Mesothelial cell of epicardium (in vitro differentiated cells): Measurements from ENCODE around the gene ZRANB1. TPM values are rescaled to one million over a fixed set of nuclear protein-coding genes. Genes with fewer than 3 reads are reported as not detected.
A peak's percentile ranks its signal among the peaks of the same experiment; 100 is the strongest.

Experiments
- DNase-seq, 2 experiments: peaks; one replicate each; pipeline ENCODE4 v3.0.0; 2021; ENCODE audit warnings: low spot score in 2 of 2; ENCODE audit not compliant: unreplicated experiment in 2 of 2
- H3K27ac Mint-ChIP-seq: 2 replicates; pipeline ENCODE4 v1.8.0; 2021; ENCODE audit warnings: mixed read lengths
- H3K27me3 Mint-ChIP-seq: 2 replicates; pipeline ENCODE4 v1.8.0; 2021; ENCODE audit warnings: low read depth, mixed read lengths
- H3K36me3 Mint-ChIP-seq: 2 replicates; pipeline ENCODE4 v1.8.0; 2021; ENCODE audit warnings: mixed read lengths
- H3K4me1 Mint-ChIP-seq: 2 replicates; pipeline ENCODE4 v1.8.0; 2021; ENCODE audit warnings: mixed read lengths
- H3K4me3 Mint-ChIP-seq: 2 replicates; pipeline ENCODE4 v1.8.0; 2021; ENCODE audit warnings: mild to moderate bottlenecking, moderate library complexity, mixed read lengths
- H3K9me3 Mint-ChIP-seq: 2 replicates; pipeline ENCODE4 v1.8.0; 2021; ENCODE audit warnings: mixed read lengths
- CTCF ChIP-seq: fragments of 200-600 bp; sonication (generic); IDR thresholded peaks from one replicate; pipeline ENCODE4 v1.5.0; 2021; ENCODE audit warnings: antibody characterized with exemption; ENCODE audit not compliant: unreplicated experiment
- total RNA-seq: library from RNA; stranded (reverse); gene quantifications from 3 replicates; pipeline ENCODE4 v1.2.1, GENCODE V29; 2021

Gene ZRANB1
- total RNA-seq, 1 donor from 2014 or later = 30.8 TPM

DNA sequence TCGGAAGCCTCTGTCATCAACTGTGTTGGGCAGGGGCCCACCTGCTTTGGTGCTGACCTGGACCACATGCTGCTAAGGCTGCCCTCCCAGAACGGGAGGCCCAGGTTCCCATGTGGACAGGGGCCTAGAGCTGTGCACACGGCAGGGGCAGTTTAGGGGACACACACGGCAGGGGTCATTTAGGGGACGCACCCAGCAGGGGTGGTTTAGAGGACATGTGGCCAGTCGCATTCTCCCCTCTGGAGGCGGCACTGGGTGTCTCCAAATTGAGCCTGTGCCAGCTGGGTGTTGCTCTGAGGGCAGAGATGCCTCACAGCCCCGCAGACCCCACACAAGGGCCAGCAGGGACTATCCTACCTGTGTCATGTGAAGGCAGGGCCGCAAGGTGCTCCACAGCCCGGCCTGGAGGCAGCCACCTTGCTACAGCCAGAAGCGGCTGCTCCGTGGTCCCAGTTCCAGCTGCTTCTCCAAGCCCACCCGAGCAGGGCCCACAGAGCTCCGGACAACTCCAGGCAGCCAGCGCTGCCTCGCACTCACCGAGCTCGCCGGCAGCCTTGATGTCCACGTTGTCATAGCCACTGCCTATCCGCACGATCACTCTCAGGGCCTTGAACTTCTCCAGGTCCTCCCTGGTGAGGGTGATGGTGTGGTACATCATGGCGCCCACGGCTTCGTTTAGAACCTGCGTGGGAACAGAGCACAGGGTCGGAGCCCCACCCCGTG is 60.7 kb downstream of the ZRANB1 start:
- Mint-ChIP-seq H3K9me3 (no peaks in the 10 kb centered on the region), H3K4me3 (no peak overlapping the region), H3K27me3 (no peaks in the 10 kb centered on the region), H3K27ac (peak overlapping the region; percentile 47), H3K36me3 (peaks cover under 1% of the 10 kb centered on the region), H3K4me1 (peaks cover 10% of the 10 kb centered on the region)
- no peak for TF ChIP-seq CTCF
- no peak for DNase-seq

GRCh38 chr10:125003146-125003900 is 61.4 kb downstream of the ZRANB1 start:
- no peaks in the 10 kb centered on the region for H3K36me3 Mint-ChIP-seq
- no peak for TF ChIP-seq CTCF
- H3K27me3 Mint-ChIP-seq = no peaks in the 10 kb centered on the region
- H3K4me1 Mint-ChIP-seq = peaks cover 13% of the 10 kb centered on the region
- H3K4me3 Mint-ChIP-seq = no peak overlapping the region
- no peaks in the 10 kb centered on the region for H3K9me3 Mint-ChIP-seq
- peak overlapping the region; percentile 47 for H3K27ac Mint-ChIP-seq
- no peak for DNase-seq

- no peak for DNase-seq
- H3K4me1 Mint-ChIP-seq = peaks cover 19% of the 10 kb centered on the region
- H3K27ac Mint-ChIP-seq = no peak overlapping the region
- no peak overlapping the region for H3K4me3 Mint-ChIP-seq
- TF ChIP-seq CTCF = no peak
- no peaks in the 10 kb centered on the region for H3K27me3 Mint-ChIP-seq
- H3K36me3 Mint-ChIP-seq = no peaks in the 10 kb centered on the region
- no peaks in the 10 kb centered on the region for H3K9me3 Mint-ChIP-seq
Observed at GRCh38 chr10:125003901-125004467, 62.1 kb downstream of the ZRANB1 start.

GRCh38 chr10:125004571-125005311 is 62.8 kb downstream of the ZRANB1 start:
- Mint-ChIP-seq H3K36me3 (no peaks in the 10 kb centered on the region), H3K27ac (no peak overlapping the region), H3K4me3 (no peak overlapping the region), H3K9me3 (no peaks in the 10 kb centered on the region), H3K27me3 (no peaks in the 10 kb centered on the region), H3K4me1 (peaks cover 24% of the 10 kb centered on the region)
- no peak for DNase-seq
- TF ChIP-seq CTCF = no peak

DNA sequence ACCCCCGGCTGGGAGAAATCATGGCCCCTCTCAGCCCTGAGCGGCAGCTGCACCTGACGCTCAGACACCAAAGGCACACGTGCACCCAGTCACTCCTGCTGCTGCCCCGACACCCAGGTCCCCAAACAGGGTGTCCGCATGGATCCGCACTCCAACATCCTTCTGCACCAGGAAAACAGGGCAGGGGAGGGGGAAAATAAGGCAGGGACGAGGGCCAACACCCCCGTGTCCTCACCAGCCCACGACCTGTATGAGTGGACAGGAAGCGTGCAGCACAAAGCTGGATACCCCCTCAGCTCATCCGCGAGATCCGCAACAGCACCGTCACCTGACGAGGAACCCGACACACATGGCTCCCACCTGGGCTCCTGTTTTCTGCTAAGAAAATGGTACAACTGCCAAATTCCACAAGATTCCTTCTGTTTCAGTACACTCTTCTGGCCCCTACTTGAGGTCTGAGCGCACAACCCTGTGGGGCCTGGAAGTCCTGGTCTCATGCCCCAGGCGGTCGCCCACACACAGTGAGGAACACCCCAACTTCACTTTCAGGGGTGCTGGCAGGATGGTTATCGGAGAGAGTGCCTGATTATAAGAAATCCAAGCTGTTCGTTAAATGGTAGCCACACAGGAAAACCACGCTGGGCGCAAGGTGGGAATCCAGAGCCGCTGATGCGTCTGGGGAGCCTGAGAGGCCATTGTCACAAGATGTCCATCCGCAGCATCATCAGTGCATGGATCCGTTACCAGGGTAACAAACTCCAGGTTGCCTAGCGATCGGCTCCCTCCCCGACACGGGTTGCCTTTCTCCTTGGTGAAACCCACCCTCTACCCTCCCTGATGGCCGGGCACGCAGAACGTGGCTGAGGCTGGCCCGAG is 63.6 kb downstream of the ZRANB1 start:
- no peaks in the 10 kb centered on the region for H3K9me3 Mint-ChIP-seq
- H3K4me1 Mint-ChIP-seq = peaks cover 24% of the 10 kb centered on the region
- no peaks in the 10 kb centered on the region for H3K27me3 Mint-ChIP-seq
- TF ChIP-seq CTCF = no peak
- peaks cover 4% of the 10 kb centered on the region for H3K36me3 Mint-ChIP-seq
- H3K4me3 Mint-ChIP-seq = no peak overlapping the region
- H3K27ac Mint-ChIP-seq = no peak overlapping the region
- no peak for DNase-seq
